H4 (cell line): ENCODE results near the gene BMP5. TPM values are rescaled to one million over a fixed set of nuclear protein-coding genes. Genes with fewer than 3 reads are reported as not detected.

Experiments used
- DNase-seq: peaks from one replicate; pipeline ENCODE4 v3.0.0-alpha.2; 2015; ENCODE audit warnings: low spot score
- total RNA-seq: library from RNA; depleted of rRNA; stranded (reverse); fragments of >200 nt; shearing (Covaris generic); gene quantifications from 2 replicates; pipeline ENCODE4 v1.2.3, GENCODE V29; 2014

The BMP5 gene
- total RNA-seq, 1 experiment from 2014 or later: 0.37 TPM

DNA sequence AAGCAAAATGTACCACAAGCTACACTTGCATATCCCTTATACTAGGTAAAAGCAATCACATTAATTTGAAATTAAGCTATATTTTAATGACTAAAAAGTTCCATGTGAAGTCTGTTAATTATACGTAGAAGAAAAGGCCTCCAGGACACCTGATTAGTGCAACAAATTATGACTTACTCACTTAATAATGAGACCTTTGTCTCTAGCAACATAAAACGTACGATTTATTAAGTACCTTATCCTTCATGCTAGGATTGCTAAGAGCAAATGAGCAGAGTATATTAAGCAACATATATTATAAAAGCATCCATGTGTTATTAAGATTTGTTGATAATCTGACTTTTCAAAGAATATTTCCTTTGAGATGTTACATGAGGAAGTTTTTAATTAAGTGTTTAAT, 2.5 kb downstream of the BMP5 start:
- no peak for DNase-seq

DNA sequence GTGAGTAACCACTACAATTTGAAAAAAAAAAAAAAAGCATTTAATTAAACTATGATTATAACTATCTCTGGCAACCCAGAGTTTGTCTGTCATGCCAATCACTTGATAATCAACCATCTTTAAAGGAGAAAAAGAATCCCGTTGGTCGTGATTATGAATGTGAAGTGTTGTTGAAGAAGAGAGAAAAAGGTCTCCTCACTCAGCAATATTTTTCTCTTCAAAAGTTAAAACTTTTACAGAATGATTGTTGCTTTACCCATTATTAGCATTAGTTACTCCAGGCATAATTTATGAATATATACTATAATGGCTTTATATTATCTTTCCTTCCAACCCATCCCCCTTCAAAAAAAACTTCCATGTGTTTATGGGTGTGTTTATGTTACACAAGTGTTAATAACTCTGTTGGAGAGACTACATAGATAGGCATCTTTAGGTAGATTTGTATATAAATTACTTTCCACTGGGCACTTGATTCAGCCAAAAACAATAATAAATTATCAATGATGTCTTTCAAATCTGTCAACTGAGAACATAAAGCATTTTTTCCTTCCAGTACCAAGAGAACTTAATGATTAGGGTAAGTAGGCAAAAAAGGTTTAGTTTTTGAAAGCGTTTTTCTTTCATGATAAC, 5.1 kb downstream of the BMP5 start:
- DNase-seq: no peak

DNA sequence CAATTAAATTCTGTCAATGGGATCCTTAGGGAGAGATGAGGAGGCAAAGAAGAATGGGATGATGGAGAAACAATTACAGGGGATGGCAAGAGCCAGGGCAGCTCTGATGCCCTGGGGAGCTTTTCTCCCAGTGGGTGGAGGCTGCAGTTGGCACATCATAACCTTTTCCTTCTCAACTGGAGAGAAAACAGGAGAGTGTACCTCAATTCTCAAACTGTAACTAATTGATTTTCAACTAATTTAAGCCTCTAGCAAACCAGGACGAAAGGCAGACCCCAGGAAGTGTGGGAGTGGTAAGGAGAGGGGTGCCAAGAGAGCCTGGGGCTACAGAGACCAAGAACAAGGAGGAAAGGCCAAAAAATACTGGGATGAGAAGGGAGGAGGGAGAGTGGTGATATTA, 5.7 kb downstream of the BMP5 start:
- no peak for DNase-seq

DNA sequence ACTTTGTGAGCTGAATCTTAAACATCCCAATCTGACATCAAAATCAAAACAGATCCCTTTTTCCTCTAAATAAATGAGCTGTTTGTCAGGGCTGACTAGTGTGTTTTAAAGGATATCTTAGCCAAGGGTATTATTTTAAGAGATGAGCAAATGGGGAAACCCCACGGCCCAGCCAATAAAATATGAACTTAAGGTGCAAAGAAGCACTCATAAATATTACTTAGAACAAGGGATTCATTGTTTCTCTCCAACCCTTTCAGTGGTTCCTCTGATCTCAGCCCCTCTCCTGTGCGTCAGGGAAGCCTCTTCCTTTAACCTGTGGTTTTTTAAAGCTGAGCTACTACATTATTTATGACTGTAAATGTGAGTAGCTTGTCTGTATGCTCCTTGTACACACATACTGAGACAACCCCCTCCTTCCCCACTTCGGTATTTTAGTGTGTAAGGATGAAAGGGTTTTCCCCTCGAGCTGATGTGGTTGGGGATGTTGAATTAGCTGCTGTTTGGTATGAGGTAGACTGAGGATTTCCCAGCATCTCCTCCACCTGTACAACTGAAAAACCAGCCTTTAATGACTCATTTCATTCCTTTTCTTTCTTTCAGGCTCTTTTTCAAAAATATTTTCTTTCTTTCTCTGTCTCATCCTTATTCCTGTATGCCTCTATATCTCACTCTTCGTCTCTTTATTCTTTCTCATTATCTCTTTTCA, 6.5 kb downstream of the BMP5 start:
- peak; percentile 64 for DNase-seq

DNA sequence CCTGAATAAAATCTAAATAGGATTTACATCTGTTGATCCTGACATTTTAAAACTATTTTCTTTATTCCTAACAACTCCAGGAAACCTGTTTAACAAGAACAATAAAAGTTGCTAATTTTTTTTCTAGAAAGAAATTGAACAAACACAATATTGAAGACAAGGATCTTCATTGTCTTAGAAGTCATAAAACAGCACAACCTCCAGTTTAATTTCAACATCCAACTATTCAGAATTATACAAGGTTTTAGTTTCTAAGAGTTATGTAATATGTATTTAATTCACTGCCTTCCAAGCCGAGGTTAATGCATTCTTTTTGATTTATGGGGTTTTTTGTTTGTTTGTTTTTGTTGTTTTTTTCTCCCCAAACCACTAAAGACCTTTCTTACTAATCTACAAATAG, 7.2 kb downstream of the BMP5 start:
- DNase-seq: no peak

DNA sequence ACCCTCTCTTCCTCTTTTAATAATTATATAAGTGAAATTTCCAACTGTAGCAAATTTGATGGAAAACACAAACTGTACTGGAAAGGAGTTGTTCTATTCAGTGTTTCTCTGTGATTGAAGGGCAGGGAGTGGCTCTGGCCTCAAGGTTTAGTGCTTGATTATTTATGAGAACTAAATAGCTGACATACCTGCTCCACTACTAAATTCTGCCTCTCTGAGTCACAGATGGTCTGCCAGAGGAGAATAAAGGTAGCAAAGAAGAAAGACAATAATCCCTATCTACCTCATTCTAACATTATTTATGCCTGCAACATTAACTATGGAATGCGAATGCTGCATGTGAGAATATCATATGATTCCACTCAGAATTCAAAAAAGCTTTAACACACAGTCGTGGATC, 9.3 kb downstream of the BMP5 start:
- DNase-seq: no peak

DNA sequence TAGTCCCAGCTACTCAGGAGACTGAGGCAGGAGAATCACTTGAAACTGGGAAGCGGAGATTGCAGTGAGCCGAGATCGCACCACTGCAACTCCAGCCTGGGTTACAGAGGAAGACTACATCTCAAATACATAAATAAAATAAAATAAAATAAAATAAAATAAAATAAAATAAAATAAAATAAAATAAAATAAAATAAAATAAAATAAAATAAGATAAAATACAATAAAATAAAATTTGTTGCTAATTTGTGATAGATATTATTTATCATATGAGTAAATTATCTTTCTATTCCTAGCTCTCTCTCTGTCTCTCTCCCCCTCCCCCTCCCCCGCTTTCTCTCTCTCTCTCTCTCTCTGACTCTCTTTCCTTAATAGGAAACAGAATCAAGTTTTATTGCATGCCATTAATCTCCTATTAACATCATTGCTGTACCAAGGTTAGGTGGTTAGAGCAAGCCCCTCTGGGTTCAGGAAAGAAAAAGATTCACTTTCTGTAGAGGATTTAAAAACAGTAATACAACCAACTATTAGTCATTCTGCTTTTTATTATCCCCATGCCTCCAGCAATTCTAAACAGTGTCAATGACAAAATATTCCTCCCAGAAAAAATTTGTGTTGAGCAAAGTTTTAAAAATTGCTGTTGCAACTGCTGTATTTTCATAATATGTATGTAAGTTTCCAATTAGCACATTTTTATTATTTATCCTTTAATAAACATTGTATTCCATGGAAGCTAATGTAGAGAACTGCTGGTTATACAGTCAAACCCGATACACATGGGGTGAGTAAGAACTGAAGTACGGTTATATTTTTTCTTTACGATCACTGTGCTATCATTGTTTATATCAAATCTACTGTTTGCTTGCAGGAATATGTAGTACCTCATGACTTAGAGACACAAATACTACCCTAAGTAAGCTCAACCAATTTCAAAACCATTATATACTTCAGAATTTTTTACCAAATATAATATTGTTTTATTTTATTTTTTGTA, 22.1 kb downstream of the BMP5 start:
- no peak for DNase-seq

DNA sequence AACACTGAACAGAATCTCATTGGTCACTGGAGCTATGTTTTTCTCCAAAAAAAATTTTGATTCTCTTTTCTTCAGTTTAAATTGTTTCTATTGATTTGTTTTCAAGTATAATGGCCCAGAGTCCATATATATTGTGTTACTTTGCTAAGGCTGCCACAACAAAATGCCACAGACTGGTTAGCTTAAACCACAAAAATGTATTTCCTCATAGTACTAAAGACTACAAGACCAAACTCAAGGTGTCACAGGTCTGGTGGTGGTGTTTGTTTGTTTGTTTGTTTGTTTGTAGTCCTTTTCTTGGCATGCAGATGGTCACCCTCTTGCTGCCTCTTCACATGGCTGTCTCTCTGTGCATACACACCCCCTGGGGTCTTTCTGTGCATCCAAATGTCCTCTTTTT, 34.0 kb downstream of the BMP5 start:
- peak; percentile 59 for DNase-seq

DNA sequence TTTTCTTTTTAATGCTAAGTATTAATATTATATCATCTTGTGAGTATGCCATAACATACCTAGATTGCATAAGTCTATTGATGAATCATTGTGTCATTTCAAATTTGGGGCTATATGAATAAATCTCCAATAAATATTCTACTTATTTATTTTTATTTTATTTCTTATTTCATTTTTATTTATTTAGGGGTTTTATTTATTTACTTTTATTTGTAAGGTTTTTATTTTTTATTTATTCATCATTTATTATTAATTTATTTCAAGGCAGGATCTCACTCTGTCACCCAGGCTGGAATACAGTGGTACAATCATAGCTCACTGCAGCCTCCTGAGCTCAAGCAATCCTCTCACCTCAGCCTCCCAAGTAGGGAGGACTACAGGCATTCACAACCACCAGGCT, 36.3 kb downstream of the BMP5 start:
- DNase-seq: no peak

DNA sequence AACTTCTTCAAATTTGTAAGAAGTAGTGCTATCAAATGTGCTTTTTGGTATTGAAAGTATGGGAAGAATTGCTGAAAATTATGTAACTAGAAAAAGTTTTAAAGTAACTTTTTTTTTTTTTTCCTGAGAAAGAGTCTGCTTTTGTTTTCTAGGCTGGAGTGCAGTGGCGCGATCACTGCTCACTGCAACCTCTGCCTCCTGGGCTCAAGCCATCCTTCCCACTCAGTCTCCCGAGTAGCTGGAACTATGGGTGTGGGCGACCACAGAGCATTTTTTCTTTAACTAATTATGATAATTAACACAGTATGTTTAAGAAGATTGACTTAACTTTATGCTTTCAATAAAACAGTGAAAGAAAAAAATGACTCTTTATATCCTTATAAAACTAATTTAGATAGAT, 38.4 kb downstream of the BMP5 start:
- DNase-seq: no peak

DNA sequence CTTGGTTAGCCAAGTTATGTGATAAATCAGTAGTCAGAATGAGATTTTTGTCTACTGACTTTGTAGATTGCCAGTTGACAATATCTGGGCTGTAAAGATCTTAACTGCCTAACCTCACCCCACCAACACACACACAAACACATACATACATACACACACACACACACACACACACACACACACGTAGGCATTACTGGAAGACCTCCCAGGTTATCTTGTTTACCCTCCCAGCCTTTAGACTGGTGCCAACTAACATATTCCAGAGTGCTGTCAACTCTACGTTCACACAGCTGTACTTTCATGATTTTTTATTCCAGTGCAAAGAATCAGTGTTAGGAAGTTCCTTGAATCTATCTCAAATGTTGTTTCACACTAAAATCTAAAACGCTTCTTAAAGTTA, 38.9 kb downstream of the BMP5 start:
- DNase-seq: peak; percentile 50

DNA sequence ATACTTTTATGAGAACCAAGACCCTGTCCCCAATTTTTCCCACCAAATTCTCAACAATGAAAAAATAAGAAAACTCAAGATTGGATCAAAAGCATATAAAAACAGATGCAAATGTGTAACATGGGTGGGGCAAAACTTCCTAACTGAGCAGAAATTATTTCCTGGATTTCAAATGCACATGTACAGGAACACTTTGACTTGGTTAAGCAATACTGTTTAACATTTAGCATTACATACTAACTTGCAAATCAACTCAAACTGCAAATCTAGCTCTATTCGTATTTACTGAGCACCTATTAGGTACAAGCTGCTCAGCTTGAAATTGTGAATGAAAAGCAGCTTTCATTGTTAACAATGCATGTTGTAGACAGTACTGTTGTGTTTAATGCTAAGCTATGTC, 40.2 kb downstream of the BMP5 start:
- DNase-seq: no peak

DNA sequence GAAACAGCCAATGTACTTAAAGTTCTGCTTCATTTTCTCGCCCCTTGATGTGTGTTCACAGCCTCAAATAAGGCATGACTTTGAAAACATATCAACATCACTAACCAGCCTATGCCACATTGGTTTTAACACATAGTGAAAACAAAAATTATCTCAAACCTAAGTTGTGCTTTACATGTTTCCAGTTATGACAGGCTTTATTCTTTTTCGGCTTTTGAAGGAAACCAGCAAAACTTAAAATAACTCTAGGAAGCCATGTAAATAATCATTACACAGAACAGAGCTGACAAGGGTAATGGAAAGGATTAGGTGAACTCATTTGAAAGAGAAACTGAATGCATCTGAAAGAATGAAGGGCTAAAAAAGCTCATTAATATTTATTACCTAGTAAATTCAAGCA, 42.1 kb downstream of the BMP5 start:
- no peak for DNase-seq

DNA sequence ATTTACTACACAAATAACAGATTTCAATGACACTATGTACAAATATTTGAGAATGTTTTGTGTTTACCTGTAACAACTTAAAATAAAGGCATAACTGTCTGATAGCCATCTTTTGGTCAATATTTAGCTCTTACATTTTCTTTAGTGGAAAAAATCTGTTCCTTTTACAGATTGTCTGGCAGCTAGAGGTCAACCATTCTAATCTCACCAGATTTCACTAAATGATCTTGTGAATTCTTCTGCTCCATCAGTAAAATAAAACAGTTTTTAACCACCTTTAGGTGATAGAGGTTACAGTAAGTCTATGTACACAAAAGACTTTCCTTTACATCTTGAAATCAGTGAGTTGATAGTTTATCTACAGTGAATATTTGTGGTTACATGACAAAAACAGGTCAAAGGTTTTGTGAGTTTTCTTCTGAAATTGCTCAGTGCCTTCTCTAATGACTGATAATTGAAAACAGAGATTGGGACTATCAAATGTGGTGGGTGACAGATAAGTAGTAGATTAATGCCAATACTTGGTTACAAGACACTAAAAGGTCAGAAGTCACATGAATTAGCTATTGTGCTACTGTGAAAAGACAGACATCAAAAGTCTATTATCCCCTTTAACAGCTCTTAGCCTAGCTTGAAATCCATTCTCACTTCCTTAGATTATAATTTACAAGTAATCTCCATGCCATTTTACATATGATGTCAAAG, 47.4 kb downstream of the BMP5 start:
- DNase-seq: no peak

DNA sequence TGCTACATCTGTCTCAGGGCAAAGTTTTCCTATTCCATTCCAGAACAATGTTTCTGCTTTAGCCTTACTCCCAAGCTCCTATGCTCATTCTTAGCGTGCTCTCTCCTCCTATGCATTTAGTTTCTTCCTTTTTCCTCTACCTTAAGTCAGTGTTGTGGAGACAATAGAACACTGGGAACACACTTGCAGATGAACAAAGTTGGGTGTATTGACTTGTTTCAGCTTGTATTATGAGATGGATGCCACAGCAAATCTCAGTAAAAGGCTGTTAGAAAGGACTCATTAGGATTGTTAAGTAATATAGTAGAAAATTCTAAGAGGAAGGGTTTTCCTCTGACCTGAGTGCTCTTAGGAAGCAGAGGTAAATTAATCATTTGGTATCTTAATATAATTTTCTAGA, 48.4 kb downstream of the BMP5 start:
- no peak for DNase-seq

DNA sequence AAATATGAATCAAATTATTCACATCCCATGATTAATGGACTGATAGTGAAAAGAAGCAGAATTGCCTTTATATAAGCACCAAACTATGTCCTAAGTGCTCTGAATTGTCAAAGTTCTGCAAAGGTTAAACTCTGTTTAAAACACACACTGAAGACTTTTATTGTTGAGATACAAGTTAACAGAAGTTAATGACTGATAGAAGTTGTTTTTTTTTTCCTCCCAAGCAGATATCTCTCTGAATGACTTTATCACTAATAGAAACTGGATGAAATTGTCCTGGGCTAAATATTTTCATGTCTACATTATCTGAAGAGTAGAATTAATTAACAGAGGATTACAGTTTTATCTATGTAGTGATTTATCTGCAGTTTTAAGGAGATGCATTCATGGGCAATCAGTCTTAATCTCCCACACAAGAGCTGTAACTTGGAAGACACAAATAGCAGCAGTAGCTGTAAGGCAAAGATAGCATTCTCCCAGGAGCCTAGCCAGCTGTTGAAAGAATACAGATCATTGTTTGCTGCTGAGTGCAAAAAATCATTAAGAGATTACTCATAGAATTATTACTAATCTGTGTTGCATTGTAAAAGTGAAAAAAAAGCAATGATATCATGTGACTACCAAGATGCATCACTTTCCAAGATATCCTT, 49.9 kb downstream of the BMP5 start:
- DNase-seq: no peak

DNA sequence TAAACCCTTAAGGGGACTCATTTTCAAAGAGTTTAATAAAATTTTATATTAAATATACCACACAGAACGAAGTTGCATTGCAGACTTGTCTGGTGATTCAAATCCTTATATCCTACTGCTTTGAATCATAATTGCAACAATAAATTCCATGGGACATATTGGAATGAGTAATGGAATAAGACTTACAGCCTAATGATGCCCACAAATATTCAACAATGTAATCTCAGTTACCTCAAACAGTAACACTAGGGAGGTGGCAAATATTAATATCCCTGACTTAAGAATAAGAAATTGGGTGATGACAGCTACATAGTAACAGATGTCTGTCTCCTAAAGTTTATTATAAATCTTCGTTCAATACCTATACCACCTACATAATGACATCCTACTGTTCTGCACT, 52.6 kb downstream of the BMP5 start:
- DNase-seq: no peak

DNA sequence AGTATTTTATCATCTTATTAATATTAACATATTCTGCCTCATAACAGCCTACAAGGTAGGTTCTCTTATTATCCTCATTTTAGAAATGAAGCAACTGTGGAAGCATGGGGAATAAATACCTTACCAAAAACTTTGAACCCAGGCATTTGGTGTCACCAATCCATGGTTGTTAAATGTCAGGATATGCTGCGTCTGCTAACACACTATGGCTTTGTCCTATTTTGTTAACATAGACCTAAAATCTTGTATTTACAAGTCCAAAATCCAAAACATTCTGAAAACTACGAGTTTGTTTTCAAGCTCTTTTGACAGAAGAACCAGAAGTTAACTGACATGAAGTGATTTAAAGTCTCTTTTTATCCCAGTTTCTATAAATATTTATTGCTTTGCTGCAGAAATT, 53.4 kb downstream of the BMP5 start:
- DNase-seq: no peak

DNA sequence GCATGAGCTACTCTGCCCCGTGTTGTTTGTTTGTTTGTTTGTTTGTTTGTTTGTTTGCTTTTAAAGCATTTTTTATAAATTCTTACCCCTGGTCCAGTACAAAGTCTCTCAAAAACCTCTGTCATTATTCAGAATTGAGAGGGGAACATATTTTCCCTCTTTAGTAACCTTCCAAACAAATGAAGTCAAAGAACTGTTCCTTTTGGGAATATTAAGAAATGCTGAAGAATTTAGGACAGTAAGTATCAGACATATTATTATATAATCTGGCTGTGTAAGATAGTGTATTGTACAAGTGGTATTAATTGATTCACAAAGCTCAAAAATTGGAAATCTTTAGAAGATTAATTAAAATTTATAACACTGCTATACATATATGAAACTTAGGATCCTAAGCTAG, 54.7 kb downstream of the BMP5 start:
- no peak for DNase-seq

DNA sequence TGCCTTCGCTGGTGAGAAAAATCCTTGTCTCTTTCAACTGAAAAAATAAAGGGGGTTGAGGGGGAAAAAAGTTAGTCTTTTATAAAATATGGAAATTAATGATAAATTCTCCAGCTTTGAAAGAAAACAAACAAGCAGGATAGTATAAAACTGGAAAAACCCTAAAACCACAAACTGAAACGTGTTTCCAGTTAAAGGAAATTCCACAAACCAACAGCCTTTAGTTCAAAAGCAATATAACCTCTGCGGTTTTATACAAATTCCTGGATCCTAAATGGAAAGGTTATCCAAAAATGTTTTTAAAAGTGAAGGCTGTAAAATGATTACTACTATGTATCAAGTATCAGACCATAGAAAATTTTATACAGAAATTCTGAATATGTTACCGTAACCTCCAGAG, 55.6 kb downstream of the BMP5 start:
- DNase-seq: peak; percentile 30

DNA sequence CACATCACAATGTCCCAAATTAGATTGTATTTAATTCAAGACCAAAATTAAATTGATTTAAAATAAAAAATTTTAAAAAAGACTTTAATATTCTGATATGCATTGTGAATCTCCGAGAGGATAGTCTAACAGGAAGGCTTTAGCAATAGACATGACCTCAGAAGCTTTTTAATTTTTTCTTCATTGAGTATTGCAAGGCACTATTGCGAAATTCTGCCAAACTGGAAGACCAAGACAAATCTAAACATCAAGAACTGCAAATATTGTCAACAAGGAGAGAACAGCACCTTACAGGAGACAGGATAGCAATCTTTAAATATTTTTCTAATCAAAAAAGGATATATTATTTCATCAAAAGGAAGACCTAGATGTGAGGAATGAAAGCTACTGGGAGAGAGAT, 56.9 kb downstream of the BMP5 start:
- no peak for DNase-seq

DNA sequence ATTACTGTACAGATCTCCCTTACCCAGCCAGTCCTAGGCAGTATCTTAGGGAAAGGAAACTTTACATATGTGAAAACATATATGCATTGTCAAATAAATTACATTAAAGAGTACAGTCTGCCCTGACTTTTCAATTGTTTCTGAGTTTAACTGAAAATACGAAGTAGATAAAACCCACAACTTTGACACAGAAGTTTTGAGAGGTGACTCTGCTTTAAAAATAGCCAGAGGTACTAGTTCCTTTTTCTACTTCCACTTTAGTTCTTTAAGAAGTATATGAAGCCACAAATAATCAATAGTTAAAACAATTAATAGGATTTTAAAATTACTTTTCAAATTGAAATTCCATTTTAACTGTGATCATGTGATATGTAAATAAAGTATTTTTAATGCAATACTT, 62.9 kb downstream of the BMP5 start:
- no peak for DNase-seq
